IMR-90 (cell line): ENCODE data around the gene GABRP. TPM values are rescaled to one million over a fixed set of nuclear protein-coding genes. Genes with fewer than 3 reads are reported as not detected.

Source experiments
- ATAC-seq: fragments of 200-7000 bp; cut with Tn5 transposase; 2 replicates; pipeline ENCODE4 v1.9.1; 2020; ENCODE audit warnings: low read depth, mild to moderate bottlenecking, moderate library complexity
- BruUV-seq: library from RNA; stranded (reverse); fragments of 400-500 nt; replicated peaks from 2 replicates; lab custom pipeline; 2021; lab: Mats Ljungman, UMichigan
- CTCF ChIA-PET: fragments of 300-600 bp; formaldehyde crosslinking; extraction: SDS; loops from one replicate; lab custom pipeline; 2021; ENCODE audit warnings: antibody characterized with exemption; lab: Yijun Ruan, JAX
- POLR2A ChIA-PET: fragments of 300-600 bp; sonication (Branson Sonifier 250); formaldehyde crosslinking; loops from one replicate; lab custom pipeline; 2022; ENCODE audit warnings: antibody characterized with exemption; ENCODE audit not compliant: unreplicated experiment; lab: Charles Lee
- DNase-seq: peaks from one replicate; pipeline ENCODE4 v3.0.0; 2013
- H2AFZ ChIP-seq: replicated peaks from 2 replicates; pipeline ENCODE3; 2013; ENCODE audit warnings: low read length, mild to moderate bottlenecking; ENCODE audit not compliant: poor library complexity
- H2AK5ac ChIP-seq: 2 replicates; pipeline ENCODE4 v1.6.1; 2013; ENCODE audit warnings: low read depth, low read length, inconsistent platforms
- H2AK9ac ChIP-seq: replicated peaks from 2 replicates; pipeline ENCODE3; 2013; ENCODE audit warnings: mild to moderate bottlenecking, low read depth, low read length, moderate library complexity; ENCODE audit not compliant: poor library complexity
- H2BK120ac ChIP-seq: 2 replicates; pipeline ENCODE4 v1.6.1; 2013; ENCODE audit warnings: low read depth, low read length, inconsistent platforms
- H2BK15ac ChIP-seq: 3 replicates; pipeline ENCODE4 v1.6.1; 2013; ENCODE audit warnings: low read depth, low read length, inconsistent platforms
- H2BK20ac ChIP-seq: 2 replicates; pipeline ENCODE4 v1.6.1; 2013; ENCODE audit warnings: low read depth, mild to moderate bottlenecking, inconsistent platforms, low read length, moderate library complexity
- H2BK5ac ChIP-seq: 2 replicates; pipeline ENCODE4 v1.6.1; 2013; ENCODE audit warnings: mild to moderate bottlenecking, low read depth, low read length, inconsistent platforms; ENCODE audit not compliant: poor library complexity, severe bottlenecking
- H3K14ac ChIP-seq: replicated peaks from 2 replicates; pipeline ENCODE4 v1.6.1; 2013; ENCODE audit warnings: low read depth, low read length, inconsistent platforms
- H3K18ac ChIP-seq: 2 replicates; pipeline ENCODE4 v1.6.1; 2013; ENCODE audit warnings: low read depth, low read length, control low read depth
- H3K23ac ChIP-seq: 2 replicates; pipeline ENCODE4 v1.6.1; 2013; ENCODE audit warnings: low read depth, low read length, inconsistent platforms
- H3K27ac ChIP-seq: 2 replicates; pipeline ENCODE4 v1.5.1; 2013; ENCODE audit warnings: mild to moderate bottlenecking, control low read depth, low read length; ENCODE audit not compliant: insufficient read depth
- H3K27me3 ChIP-seq: 2 replicates; pipeline ENCODE4 v1.6.1; 2013; ENCODE audit warnings: low read length; ENCODE audit not compliant: control insufficient read depth, insufficient read depth
- H3K36me3 ChIP-seq: 2 replicates; pipeline ENCODE4 v1.6.1; 2013; ENCODE audit warnings: low read length, mixed read lengths; ENCODE audit not compliant: control insufficient read depth, insufficient read depth
- H3K4ac ChIP-seq: 2 replicates; pipeline ENCODE4 v1.6.1; 2013; ENCODE audit warnings: low read depth, low read length, inconsistent platforms
- H3K4me1 ChIP-seq: 2 replicates; pipeline ENCODE4 v1.6.1; 2013; ENCODE audit warnings: low read length, mixed read lengths; ENCODE audit not compliant: control insufficient read depth, insufficient read depth
- H3K4me2 ChIP-seq: 2 replicates; pipeline ENCODE4 v1.6.1; 2013; ENCODE audit warnings: low read depth, mild to moderate bottlenecking, control low read depth, low read length, moderate library complexity
- H3K4me3 ChIP-seq: 2 replicates; pipeline ENCODE4 v1.5.1; 2013; ENCODE audit warnings: low read depth, mild to moderate bottlenecking, control low read depth, low read length, moderate library complexity; ENCODE audit not compliant: insufficient read depth
- H3K56ac ChIP-seq: 2 replicates; pipeline ENCODE4 v1.6.1; 2013; ENCODE audit warnings: low read length, inconsistent platforms; ENCODE audit not compliant: insufficient read depth; ENCODE audit errors: extremely low read depth
- H3K79me1 ChIP-seq, 2 experiments: 2 replicates each; pipeline ENCODE4 v1.6.1; 2013; ENCODE audit warnings: low read length in 2 of 2, inconsistent platforms in 1 of 2, low read depth in 1 of 2
- H3K9ac ChIP-seq: 2 replicates; pipeline ENCODE4 v1.6.1; 2013; ENCODE audit warnings: low read depth, low read length, control low read depth
- H3K9me1 ChIP-seq: 2 replicates; pipeline ENCODE4 v1.6.1; 2013; ENCODE audit warnings: low read length, inconsistent platforms; ENCODE audit not compliant: insufficient read depth
- H3K9me3 ChIP-seq: 2 replicates; pipeline ENCODE4 v1.6.1; 2013; ENCODE audit warnings: low read length; ENCODE audit not compliant: control insufficient read depth, insufficient read depth
- H4K20me1 ChIP-seq: 2 replicates; pipeline ENCODE4 v1.6.1; 2013; ENCODE audit warnings: low read length, inconsistent platforms; ENCODE audit not compliant: insufficient read depth
- H4K5ac ChIP-seq: 2 replicates; pipeline ENCODE4 v1.6.1; 2013; ENCODE audit warnings: mild to moderate bottlenecking, low read depth, low read length, control low read depth
- H4K8ac ChIP-seq, 2 experiments: 2 replicates each; pipeline ENCODE4 v1.6.1; 2013; ENCODE audit warnings: low read depth in 2 of 2, low read length in 2 of 2, control low read depth in 1 of 2, inconsistent platforms in 1 of 2
- H4K91ac ChIP-seq: 2 replicates; pipeline ENCODE4 v1.6.1; 2013; ENCODE audit warnings: low read depth, low read length, inconsistent platforms; ENCODE audit not compliant: insufficient read depth
- BHLHE40 ChIP-seq: fragments of 150-350 bp; IDR thresholded peaks from 2 replicates; pipeline ENCODE4 v1.6.1; 2016; ENCODE audit warnings: mild to moderate bottlenecking, low read depth, low read length
- CEBPB ChIP-seq: IDR thresholded peaks from 2 replicates; pipeline ENCODE4 v1.6.1; 2012; ENCODE audit warnings: low read depth, low read length, improper control_type of control experiment
- CHD1 ChIP-seq: IDR thresholded peaks from 2 replicates; pipeline ENCODE4 v1.6.1; 2012; ENCODE audit warnings: low read depth, low read length, improper control_type of control experiment
- FOS ChIP-seq: fragments of 150-350 bp; IDR thresholded peaks from 2 replicates; pipeline ENCODE4 v1.6.1; 2016; ENCODE audit warnings: low read depth, low read length
- MAFK ChIP-seq: IDR thresholded peaks from 2 replicates; pipeline ENCODE4 v1.6.1; 2012; ENCODE audit warnings: low read depth, low read length, improper control_type of control experiment
- MAZ ChIP-seq: IDR thresholded peaks from 2 replicates; pipeline ENCODE4 v1.6.1; 2012; ENCODE audit warnings: low read depth, mild to moderate bottlenecking, low read length, improper control_type of control experiment, moderate library complexity, borderline replicate concordance
- MXI1 ChIP-seq: IDR thresholded peaks from 2 replicates; pipeline ENCODE4 v1.6.1; 2012; ENCODE audit warnings: low read depth, mild to moderate bottlenecking, low read length, moderate library complexity, borderline replicate concordance
- NFE2L2 ChIP-seq: fragments of 150-350 bp; IDR thresholded peaks from 2 replicates; pipeline ENCODE4 v1.6.1; 2016; ENCODE audit warnings: low read depth, mild to moderate bottlenecking, low read length
- POLR2A ChIP-seq: IDR thresholded peaks from 2 replicates; pipeline ENCODE4 v1.6.1; 2012; ENCODE audit warnings: mild to moderate bottlenecking, low read depth, low read length
- RAD21 ChIP-seq: IDR thresholded peaks from 2 replicates; pipeline ENCODE4 v1.6.1; 2012; ENCODE audit warnings: low read length, improper control_type of control experiment
- RCOR1 ChIP-seq: IDR thresholded peaks from 2 replicates; pipeline ENCODE4 v1.6.1; 2012; ENCODE audit warnings: mild to moderate bottlenecking, low read length, improper control_type of control experiment; ENCODE audit not compliant: insufficient replicate concordance
- RFX5 ChIP-seq: IDR thresholded peaks from 2 replicates; pipeline ENCODE4 v1.8.0; 2012; ENCODE audit warnings: low read depth, mild to moderate bottlenecking, low read length, moderate library complexity
- SMC3 ChIP-seq: fragments of 150-350 bp; IDR thresholded peaks from 2 replicates; pipeline ENCODE4 v1.6.1; 2016; ENCODE audit warnings: low read depth, mild to moderate bottlenecking, antibody characterized with exemption, low read length, moderate library complexity
- WGBS, 2 experiments: methylation state at CpG; one replicate each; pipeline versions ENCODE4 v1.1.5 to v1.1.7; 2013; ENCODE audit warnings: missing lambda C conversion rate in 2 of 2; ENCODE audit not compliant: insufficient read length in 1 of 2; ENCODE audit errors: extremely low coverage in 2 of 2; 5-methylcytosine and 5-hydroxymethylcytosine counted together
- dilution Hi-C: fragments of 300-500 bp; cut with HindIII; formaldehyde crosslinking; loops from one replicate; pipeline ENCODE4 v1.14.3; 2018; ENCODE audit warnings: low sequenced_read_pairs; ENCODE audit not compliant: unreplicated experiment
- in situ Hi-C: fragments of 300-500 bp; cut with MboI; formaldehyde crosslinking; loops from 3 replicates; pipeline ENCODE4 v1.14.3; 2019; ENCODE audit warnings: low sequenced_read_pairs, inconsistent platforms, mixed read lengths
- intact Hi-C: fragments of 100-400 bp; cut with micrococcal nuclease; formaldehyde crosslinking; loops from 2 replicates; pipeline ENCODE4 v1.10.0; 2022
- polyA plus RNA-seq, 3 experiments: library from polyadenylated mRNA; depleted of rRNA; stranded (reverse); fragments of >200 nt; gene quantifications; 2 replicates each; pipeline ENCODE4 v1.2.3, GENCODE V29; 2012; ENCODE audit warnings: low replicate concordance in 1 of 3
- total RNA-seq: library from RNA; depleted of rRNA; stranded (reverse); fragments of >200 nt; gene quantifications from 2 replicates; pipeline ENCODE4 v1.2.3, GENCODE V29; 2012
- TF ChIP-seq, protein P1 (sequence below): conservative IDR thresholded peaks from 2 replicates; pipeline ENCODE4 v1.5.1; 2012; ENCODE audit warnings: mild to moderate bottlenecking, low read depth, low read length, improper control_type of control experiment
- TF ChIP-seq, protein P2 (sequence below): fragments of 150-350 bp; IDR thresholded peaks from 2 replicates; pipeline ENCODE4 v1.6.1; 2017; ENCODE audit warnings: mild to moderate bottlenecking, antibody characterized with exemption, low read length, low read depth
- TF ChIP-seq, protein P3 (sequence below): fragments of 150-350 bp; IDR thresholded peaks from 2 replicates; pipeline ENCODE4 v1.6.1; 2016; ENCODE audit warnings: low read depth, mild to moderate bottlenecking, low read length, moderate library complexity, borderline replicate concordance

GABRP gene
- total and polyA plus RNA-seq, 2 of the 4 experiments (the other 2 are of a cell fraction), result not detected

DNA sequence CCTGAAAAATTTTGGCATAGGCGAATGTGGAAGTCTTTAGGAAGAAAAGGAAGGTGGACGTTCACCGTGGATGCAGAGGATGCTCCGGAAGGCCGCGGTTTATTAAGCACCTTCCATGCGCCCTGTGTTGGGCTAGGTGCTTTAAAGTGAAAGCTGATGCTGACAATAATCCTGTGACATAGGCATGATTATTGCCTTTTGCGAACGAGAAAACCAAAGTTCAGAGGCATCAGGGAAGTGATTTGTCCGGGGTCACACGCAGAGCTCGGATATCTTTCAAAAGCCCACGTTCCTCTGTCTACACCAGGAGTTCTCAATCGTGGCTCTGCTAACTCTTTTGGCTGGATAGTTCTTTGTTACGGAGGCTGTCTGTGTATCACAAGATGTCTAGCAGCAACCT is 12.0 kb upstream of the GABRP start:
- in situ Hi-C loops, result no loop called here

More for the DNA sequence above, 12.0 kb upstream of the GABRP start:
- Histone ChIP-seq H3K4me1 (no peaks in the 10 kb centered on the region), H2AFZ (no peak overlapping the region), H3K4me2 (no peak overlapping the region), H3K4ac (no peak overlapping the region), H3K36me3 (no peaks in the 10 kb centered on the region), H2AK9ac (no peak overlapping the region), H2BK15ac (no peak overlapping the region), H3K56ac (no peak overlapping the region), H2BK5ac (no peak overlapping the region), H4K8ac (no peak overlapping the region), H3K23ac (no peak overlapping the region), H3K4me3 (no peak overlapping the region), H3K9me1 (no peaks in the 10 kb centered on the region), H3K27ac (no peak overlapping the region), H2BK120ac (no peak overlapping the region), H3K79me1 (no peaks in the 10 kb centered on the region), H4K5ac (no peak overlapping the region), H2AK5ac (no peak overlapping the region), H3K18ac (no peak overlapping the region), H3K27me3 (peaks cover 15% of the 10 kb centered on the region), H4K20me1 (no peaks in the 10 kb centered on the region), H3K9me3 (no peaks in the 10 kb centered on the region), H2BK20ac (no peak overlapping the region), H4K91ac (no peak overlapping the region), H3K9ac (no peak overlapping the region), H3K14ac (no peak overlapping the region)
- CTCF ChIA-PET, result no interaction called here
- TF ChIP-seq, protein P1, sequence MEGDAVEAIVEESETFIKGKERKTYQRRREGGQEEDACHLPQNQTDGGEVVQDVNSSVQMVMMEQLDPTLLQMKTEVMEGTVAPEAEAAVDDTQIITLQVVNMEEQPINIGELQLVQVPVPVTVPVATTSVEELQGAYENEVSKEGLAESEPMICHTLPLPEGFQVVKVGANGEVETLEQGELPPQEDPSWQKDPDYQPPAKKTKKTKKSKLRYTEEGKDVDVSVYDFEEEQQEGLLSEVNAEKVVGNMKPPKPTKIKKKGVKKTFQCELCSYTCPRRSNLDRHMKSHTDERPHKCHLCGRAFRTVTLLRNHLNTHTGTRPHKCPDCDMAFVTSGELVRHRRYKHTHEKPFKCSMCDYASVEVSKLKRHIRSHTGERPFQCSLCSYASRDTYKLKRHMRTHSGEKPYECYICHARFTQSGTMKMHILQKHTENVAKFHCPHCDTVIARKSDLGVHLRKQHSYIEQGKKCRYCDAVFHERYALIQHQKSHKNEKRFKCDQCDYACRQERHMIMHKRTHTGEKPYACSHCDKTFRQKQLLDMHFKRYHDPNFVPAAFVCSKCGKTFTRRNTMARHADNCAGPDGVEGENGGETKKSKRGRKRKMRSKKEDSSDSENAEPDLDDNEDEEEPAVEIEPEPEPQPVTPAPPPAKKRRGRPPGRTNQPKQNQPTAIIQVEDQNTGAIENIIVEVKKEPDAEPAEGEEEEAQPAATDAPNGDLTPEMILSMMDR, result no peak
- TF ChIP-seq CHD1, result no peak
- TF ChIP-seq, protein P2, sequence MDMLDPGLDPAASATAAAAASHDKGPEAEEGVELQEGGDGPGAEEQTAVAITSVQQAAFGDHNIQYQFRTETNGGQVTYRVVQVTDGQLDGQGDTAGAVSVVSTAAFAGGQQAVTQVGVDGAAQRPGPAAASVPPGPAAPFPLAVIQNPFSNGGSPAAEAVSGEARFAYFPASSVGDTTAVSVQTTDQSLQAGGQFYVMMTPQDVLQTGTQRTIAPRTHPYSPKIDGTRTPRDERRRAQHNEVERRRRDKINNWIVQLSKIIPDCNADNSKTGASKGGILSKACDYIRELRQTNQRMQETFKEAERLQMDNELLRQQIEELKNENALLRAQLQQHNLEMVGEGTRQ, result no peak
- TF ChIP-seq, protein P3, sequence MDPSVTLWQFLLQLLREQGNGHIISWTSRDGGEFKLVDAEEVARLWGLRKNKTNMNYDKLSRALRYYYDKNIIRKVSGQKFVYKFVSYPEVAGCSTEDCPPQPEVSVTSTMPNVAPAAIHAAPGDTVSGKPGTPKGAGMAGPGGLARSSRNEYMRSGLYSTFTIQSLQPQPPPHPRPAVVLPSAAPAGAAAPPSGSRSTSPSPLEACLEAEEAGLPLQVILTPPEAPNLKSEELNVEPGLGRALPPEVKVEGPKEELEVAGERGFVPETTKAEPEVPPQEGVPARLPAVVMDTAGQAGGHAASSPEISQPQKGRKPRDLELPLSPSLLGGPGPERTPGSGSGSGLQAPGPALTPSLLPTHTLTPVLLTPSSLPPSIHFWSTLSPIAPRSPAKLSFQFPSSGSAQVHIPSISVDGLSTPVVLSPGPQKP, result no peak
- TF ChIP-seq CEBPB, result no peak
- no peak for TF ChIP-seq FOS
- TF ChIP-seq SMC3, result no peak
- TF ChIP-seq RCOR1, result no peak
- TF ChIP-seq MXI1, result no peak
- no peak for TF ChIP-seq BHLHE40
- TF ChIP-seq MAFK, result no peak
- no peak for TF ChIP-seq NFE2L2
- TF ChIP-seq RFX5, result no peak
- TF ChIP-seq POLR2A, result no peak
- TF ChIP-seq RAD21, result no peak
- no peak for TF ChIP-seq MAZ
- ATAC-seq (no peak), DNase-seq (no peak)
- no TSS peak for BruUV-seq
- intact Hi-C loops, result no loop called here
- 62% methylated on average over 9 of the region's 15 CpGs; no CpG with 5 or more reads in 1 of the 2 experiments for WGBS, 2 experiments
- POLR2A ChIA-PET, result no interaction called here
- dilution Hi-C loops, result no loop called here
